GM10248 (cell line): ENCODE data around the gene TRAK2.

Experiments used
- CTCF ChIA-PET: fragments of 300-600 bp; sonication (Branson Sonifier 250); formaldehyde crosslinking; extraction: SDS; loops from one replicate; lab custom pipeline; 2021; ENCODE audit warnings: antibody characterized with exemption; lab: Yijun Ruan, JAX
- POLR2A ChIA-PET: fragments of 350-650 bp; sonication (Branson Sonifier 250); formaldehyde crosslinking; extraction: SDS; loops from one replicate; lab custom pipeline; 2020; ENCODE audit warnings: antibody characterized with exemption; lab: Yijun Ruan, JAX
- DNase-seq: peaks from one replicate; pipeline ENCODE4 v3.0.0; 2012; ENCODE audit errors: extremely low spot score
- TF ChIP-seq, protein P1 (sequence below): IDR thresholded peaks from 2 replicates; pipeline ENCODE4 v1.5.1; 2012; ENCODE audit warnings: mild to moderate bottlenecking, low read depth; ENCODE audit errors: extremely low read depth, missing control alignments, control extremely low read depth

Gene TRAK2

DNA sequence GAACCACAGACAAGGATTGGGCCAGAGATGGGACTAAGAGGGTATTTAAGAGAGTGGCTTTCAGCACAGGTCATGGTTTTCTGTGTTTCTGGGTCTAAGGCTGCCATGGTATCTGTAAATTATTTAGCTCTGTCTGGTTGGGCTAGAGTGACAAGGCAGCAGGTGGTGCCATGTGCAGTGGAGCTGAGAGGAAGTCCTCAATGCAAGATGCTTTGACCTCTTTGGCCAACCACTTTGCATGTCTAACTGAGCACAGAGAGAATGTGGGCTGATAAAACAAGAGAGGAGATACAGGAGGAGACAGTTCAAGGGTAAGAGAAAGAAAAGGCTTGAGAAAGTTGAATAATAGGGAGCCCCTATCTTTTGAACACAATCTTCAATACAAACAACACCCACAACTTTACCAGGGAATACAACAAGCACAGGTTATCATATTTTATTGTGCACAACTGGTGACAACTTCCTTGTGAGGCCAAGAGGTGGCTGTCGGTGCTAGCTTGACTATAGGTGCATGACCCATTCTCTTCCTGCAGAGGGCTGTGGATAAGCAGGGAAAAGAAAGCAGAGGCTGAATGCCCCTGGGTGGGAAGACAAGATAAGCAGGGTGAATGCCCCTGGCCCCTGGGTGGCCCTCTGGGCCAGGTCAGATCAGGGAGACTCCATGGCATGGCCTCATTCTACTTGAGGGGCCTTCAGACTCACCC is 106.4 kb downstream of the TRAK2 start:
- TF ChIP-seq, protein P1, sequence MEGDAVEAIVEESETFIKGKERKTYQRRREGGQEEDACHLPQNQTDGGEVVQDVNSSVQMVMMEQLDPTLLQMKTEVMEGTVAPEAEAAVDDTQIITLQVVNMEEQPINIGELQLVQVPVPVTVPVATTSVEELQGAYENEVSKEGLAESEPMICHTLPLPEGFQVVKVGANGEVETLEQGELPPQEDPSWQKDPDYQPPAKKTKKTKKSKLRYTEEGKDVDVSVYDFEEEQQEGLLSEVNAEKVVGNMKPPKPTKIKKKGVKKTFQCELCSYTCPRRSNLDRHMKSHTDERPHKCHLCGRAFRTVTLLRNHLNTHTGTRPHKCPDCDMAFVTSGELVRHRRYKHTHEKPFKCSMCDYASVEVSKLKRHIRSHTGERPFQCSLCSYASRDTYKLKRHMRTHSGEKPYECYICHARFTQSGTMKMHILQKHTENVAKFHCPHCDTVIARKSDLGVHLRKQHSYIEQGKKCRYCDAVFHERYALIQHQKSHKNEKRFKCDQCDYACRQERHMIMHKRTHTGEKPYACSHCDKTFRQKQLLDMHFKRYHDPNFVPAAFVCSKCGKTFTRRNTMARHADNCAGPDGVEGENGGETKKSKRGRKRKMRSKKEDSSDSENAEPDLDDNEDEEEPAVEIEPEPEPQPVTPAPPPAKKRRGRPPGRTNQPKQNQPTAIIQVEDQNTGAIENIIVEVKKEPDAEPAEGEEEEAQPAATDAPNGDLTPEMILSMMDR, result peak; percentile 26
- ChIA-PET CTCF (interaction anchor here (1.1 to 2.1 kb wide), 4 partner anchors 12 to 113 kb away, joined by 3 to 6 read pairs (median 3); partner anchors contain the start of gene FLACC1), POLR2A (no interaction called here)
- no peak for DNase-seq

- ChIA-PET CTCF (interaction anchor here (1.1 to 2.1 kb wide), 5 partner anchors 13 to 46 kb away, joined by 3 to 7 read pairs (median 3); partner anchors contain the start of gene FLACC1), POLR2A (no interaction called here)
- TF ChIP-seq, protein P1, result no peak
- DNase-seq, result no peak
These were observed 107.7 kb downstream of the TRAK2 start for GRCh38 chr2:201343559-201343958.

DNA sequence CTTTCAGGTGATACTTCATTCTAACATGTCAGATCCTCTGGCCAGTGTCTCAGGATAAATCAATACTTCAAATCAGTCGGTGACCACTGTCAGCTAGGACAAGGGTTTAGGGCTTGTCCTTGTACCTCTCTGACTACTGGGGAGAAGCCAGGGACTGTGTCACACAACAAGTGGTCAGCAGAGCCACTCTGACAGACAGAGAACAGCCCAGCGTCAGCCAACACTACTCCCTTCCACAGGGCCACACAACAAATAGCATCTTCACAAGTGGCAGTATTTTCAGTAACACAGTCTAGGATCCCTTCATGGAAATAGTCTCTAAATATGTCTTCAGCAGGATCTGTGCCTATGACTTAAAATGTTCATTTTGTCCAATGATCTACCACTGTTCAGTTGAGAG is 108.3 kb downstream of the TRAK2 start:
- CTCF ChIA-PET, result interaction anchor here (1.4 to 2.1 kb wide), 2 partner anchors 12 to 22 kb away, joined by 3 to 6 read pairs; no protein-coding TSS in a partner anchor
- POLR2A ChIA-PET, result no interaction called here
- TF ChIP-seq, protein P1, result no peak
- no peak for DNase-seq

- DNase-seq, result no peak
- ChIA-PET POLR2A (no interaction called here), CTCF (no interaction called here)
- TF ChIP-seq, protein P1, result no peak
These were observed 121.8 kb downstream of the TRAK2 start for GRCh38 chr2:201329409-201329808.

DNA sequence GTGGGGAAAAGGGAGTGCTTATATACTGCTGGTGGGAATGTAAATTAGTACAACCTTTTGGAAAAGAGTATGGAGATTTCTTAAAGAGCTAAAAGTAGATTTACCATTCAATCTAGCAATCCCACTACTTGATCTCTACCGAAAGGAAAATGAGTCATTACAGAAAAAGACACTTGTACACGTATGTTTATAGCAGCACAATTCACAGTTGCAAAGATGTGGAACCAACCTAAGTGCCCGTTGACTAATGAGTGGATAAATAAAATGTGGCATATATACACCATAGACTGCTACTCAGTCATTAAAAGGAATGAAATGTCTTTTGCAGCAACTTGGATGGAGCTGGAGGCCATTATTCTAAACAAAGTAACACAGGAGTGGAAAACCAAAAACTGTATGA is 123.6 kb downstream of the TRAK2 start:
- no peak for DNase-seq
- POLR2A ChIA-PET, result no interaction called here
- CTCF ChIA-PET, result interaction anchor here (1.3 kb wide), 1 partner anchor 38 kb away, joined by 3 read pairs; no protein-coding TSS in a partner anchor
- TF ChIP-seq, protein P1, result no peak
